IMR-90 (cell line): ENCODE measurements around the gene LRP1B. TPM values are rescaled to one million over a fixed set of nuclear protein-coding genes. Genes with fewer than 3 reads are reported as not detected.

Experiments
- ATAC-seq: fragments of 200-7000 bp; cut with Tn5 transposase; 2 replicates; pipeline ENCODE4 v1.9.1; 2020; ENCODE audit warnings: low read depth, mild to moderate bottlenecking, moderate library complexity
- BruUV-seq: library from RNA; stranded (reverse); fragments of 400-500 nt; replicated peaks from 2 replicates; lab custom pipeline; 2021; lab: Mats Ljungman, UMichigan
- CTCF ChIA-PET: fragments of 300-600 bp; formaldehyde crosslinking; extraction: SDS; loops from one replicate; lab custom pipeline; 2021; ENCODE audit warnings: antibody characterized with exemption; lab: Yijun Ruan, JAX
- POLR2A ChIA-PET: fragments of 300-600 bp; sonication (Branson Sonifier 250); formaldehyde crosslinking; loops from one replicate; lab custom pipeline; 2022; ENCODE audit warnings: antibody characterized with exemption; ENCODE audit not compliant: unreplicated experiment; lab: Charles Lee
- DNase-seq: peaks from one replicate; pipeline ENCODE4 v3.0.0; 2013
- H2AFZ ChIP-seq: replicated peaks from 2 replicates; pipeline ENCODE3; 2013; ENCODE audit warnings: low read length, mild to moderate bottlenecking; ENCODE audit not compliant: poor library complexity
- H2AK5ac ChIP-seq: 2 replicates; pipeline ENCODE4 v1.6.1; 2013; ENCODE audit warnings: low read depth, low read length, inconsistent platforms
- H2AK9ac ChIP-seq: replicated peaks from 2 replicates; pipeline ENCODE3; 2013; ENCODE audit warnings: mild to moderate bottlenecking, low read depth, low read length, moderate library complexity; ENCODE audit not compliant: poor library complexity
- H2BK120ac ChIP-seq: 2 replicates; pipeline ENCODE4 v1.6.1; 2013; ENCODE audit warnings: low read depth, low read length, inconsistent platforms
- H2BK15ac ChIP-seq: 3 replicates; pipeline ENCODE4 v1.6.1; 2013; ENCODE audit warnings: low read depth, low read length, inconsistent platforms
- H2BK20ac ChIP-seq: 2 replicates; pipeline ENCODE4 v1.6.1; 2013; ENCODE audit warnings: low read depth, mild to moderate bottlenecking, inconsistent platforms, low read length, moderate library complexity
- H2BK5ac ChIP-seq: 2 replicates; pipeline ENCODE4 v1.6.1; 2013; ENCODE audit warnings: mild to moderate bottlenecking, low read depth, low read length, inconsistent platforms; ENCODE audit not compliant: poor library complexity, severe bottlenecking
- H3K14ac ChIP-seq: replicated peaks from 2 replicates; pipeline ENCODE4 v1.6.1; 2013; ENCODE audit warnings: low read depth, low read length, inconsistent platforms
- H3K18ac ChIP-seq: 2 replicates; pipeline ENCODE4 v1.6.1; 2013; ENCODE audit warnings: low read depth, low read length, control low read depth
- H3K23ac ChIP-seq: 2 replicates; pipeline ENCODE4 v1.6.1; 2013; ENCODE audit warnings: low read depth, low read length, inconsistent platforms
- H3K27ac ChIP-seq: 2 replicates; pipeline ENCODE4 v1.5.1; 2013; ENCODE audit warnings: mild to moderate bottlenecking, control low read depth, low read length; ENCODE audit not compliant: insufficient read depth
- H3K27me3 ChIP-seq: 2 replicates; pipeline ENCODE4 v1.6.1; 2013; ENCODE audit warnings: low read length; ENCODE audit not compliant: control insufficient read depth, insufficient read depth
- H3K36me3 ChIP-seq: 2 replicates; pipeline ENCODE4 v1.6.1; 2013; ENCODE audit warnings: low read length, mixed read lengths; ENCODE audit not compliant: control insufficient read depth, insufficient read depth
- H3K4ac ChIP-seq: 2 replicates; pipeline ENCODE4 v1.6.1; 2013; ENCODE audit warnings: low read depth, low read length, inconsistent platforms
- H3K4me1 ChIP-seq: 2 replicates; pipeline ENCODE4 v1.6.1; 2013; ENCODE audit warnings: low read length, mixed read lengths; ENCODE audit not compliant: control insufficient read depth, insufficient read depth
- H3K4me2 ChIP-seq: 2 replicates; pipeline ENCODE4 v1.6.1; 2013; ENCODE audit warnings: low read depth, mild to moderate bottlenecking, control low read depth, low read length, moderate library complexity
- H3K4me3 ChIP-seq: 2 replicates; pipeline ENCODE4 v1.5.1; 2013; ENCODE audit warnings: low read depth, mild to moderate bottlenecking, control low read depth, low read length, moderate library complexity; ENCODE audit not compliant: insufficient read depth
- H3K56ac ChIP-seq: 2 replicates; pipeline ENCODE4 v1.6.1; 2013; ENCODE audit warnings: low read length, inconsistent platforms; ENCODE audit not compliant: insufficient read depth; ENCODE audit errors: extremely low read depth
- H3K79me1 ChIP-seq, 2 experiments: 2 replicates each; pipeline ENCODE4 v1.6.1; 2013; ENCODE audit warnings: low read length in 2 of 2, inconsistent platforms in 1 of 2, low read depth in 1 of 2
- H3K9ac ChIP-seq: 2 replicates; pipeline ENCODE4 v1.6.1; 2013; ENCODE audit warnings: low read depth, low read length, control low read depth
- H3K9me1 ChIP-seq: 2 replicates; pipeline ENCODE4 v1.6.1; 2013; ENCODE audit warnings: low read length, inconsistent platforms; ENCODE audit not compliant: insufficient read depth
- H3K9me3 ChIP-seq: 2 replicates; pipeline ENCODE4 v1.6.1; 2013; ENCODE audit warnings: low read length; ENCODE audit not compliant: control insufficient read depth, insufficient read depth
- H4K20me1 ChIP-seq: 2 replicates; pipeline ENCODE4 v1.6.1; 2013; ENCODE audit warnings: low read length, inconsistent platforms; ENCODE audit not compliant: insufficient read depth
- H4K5ac ChIP-seq: 2 replicates; pipeline ENCODE4 v1.6.1; 2013; ENCODE audit warnings: mild to moderate bottlenecking, low read depth, low read length, control low read depth
- H4K8ac ChIP-seq, 2 experiments: 2 replicates each; pipeline ENCODE4 v1.6.1; 2013; ENCODE audit warnings: low read depth in 2 of 2, low read length in 2 of 2, control low read depth in 1 of 2, inconsistent platforms in 1 of 2
- H4K91ac ChIP-seq: 2 replicates; pipeline ENCODE4 v1.6.1; 2013; ENCODE audit warnings: low read depth, low read length, inconsistent platforms; ENCODE audit not compliant: insufficient read depth
- BHLHE40 ChIP-seq: fragments of 150-350 bp; IDR thresholded peaks from 2 replicates; pipeline ENCODE4 v1.6.1; 2016; ENCODE audit warnings: mild to moderate bottlenecking, low read depth, low read length
- CEBPB ChIP-seq: IDR thresholded peaks from 2 replicates; pipeline ENCODE4 v1.6.1; 2012; ENCODE audit warnings: low read depth, low read length, improper control_type of control experiment
- FOS ChIP-seq: fragments of 150-350 bp; IDR thresholded peaks from 2 replicates; pipeline ENCODE4 v1.6.1; 2016; ENCODE audit warnings: low read depth, low read length
- MAFK ChIP-seq: IDR thresholded peaks from 2 replicates; pipeline ENCODE4 v1.6.1; 2012; ENCODE audit warnings: low read depth, low read length, improper control_type of control experiment
- MAZ ChIP-seq: IDR thresholded peaks from 2 replicates; pipeline ENCODE4 v1.6.1; 2012; ENCODE audit warnings: low read depth, mild to moderate bottlenecking, low read length, improper control_type of control experiment, moderate library complexity, borderline replicate concordance
- NFE2L2 ChIP-seq: fragments of 150-350 bp; IDR thresholded peaks from 2 replicates; pipeline ENCODE4 v1.6.1; 2016; ENCODE audit warnings: low read depth, mild to moderate bottlenecking, low read length
- POLR2A ChIP-seq: IDR thresholded peaks from 2 replicates; pipeline ENCODE4 v1.6.1; 2012; ENCODE audit warnings: mild to moderate bottlenecking, low read depth, low read length
- RCOR1 ChIP-seq: IDR thresholded peaks from 2 replicates; pipeline ENCODE4 v1.6.1; 2012; ENCODE audit warnings: mild to moderate bottlenecking, low read length, improper control_type of control experiment; ENCODE audit not compliant: insufficient replicate concordance
- RFX5 ChIP-seq: IDR thresholded peaks from 2 replicates; pipeline ENCODE4 v1.8.0; 2012; ENCODE audit warnings: low read depth, mild to moderate bottlenecking, low read length, moderate library complexity
- WGBS, 2 experiments: methylation state at CpG; one replicate each; pipeline versions ENCODE4 v1.1.5 to v1.1.7; 2013; ENCODE audit warnings: missing lambda C conversion rate in 2 of 2; ENCODE audit not compliant: insufficient read length in 1 of 2; ENCODE audit errors: extremely low coverage in 2 of 2; 5-methylcytosine and 5-hydroxymethylcytosine counted together
- dilution Hi-C: fragments of 300-500 bp; cut with HindIII; formaldehyde crosslinking; loops from one replicate; pipeline ENCODE4 v1.14.3; 2018; ENCODE audit warnings: low sequenced_read_pairs; ENCODE audit not compliant: unreplicated experiment
- in situ Hi-C: fragments of 300-500 bp; cut with MboI; formaldehyde crosslinking; loops from 3 replicates; pipeline ENCODE4 v1.14.3; 2019; ENCODE audit warnings: low sequenced_read_pairs, inconsistent platforms, mixed read lengths
- intact Hi-C: fragments of 100-400 bp; cut with micrococcal nuclease; formaldehyde crosslinking; loops from 2 replicates; pipeline ENCODE4 v1.10.0; 2022
- polyA plus RNA-seq, 3 experiments: library from polyadenylated mRNA; depleted of rRNA; stranded (reverse); fragments of >200 nt; gene quantifications; 2 replicates each; pipeline ENCODE4 v1.2.3, GENCODE V29; 2012; ENCODE audit warnings: low replicate concordance in 1 of 3
- total RNA-seq: library from RNA; depleted of rRNA; stranded (reverse); fragments of >200 nt; gene quantifications from 2 replicates; pipeline ENCODE4 v1.2.3, GENCODE V29; 2012
- TF ChIP-seq, protein P1 (sequence below): conservative IDR thresholded peaks from 2 replicates; pipeline ENCODE4 v1.5.1; 2012; ENCODE audit warnings: mild to moderate bottlenecking, low read depth, low read length, improper control_type of control experiment

The LRP1B gene
- total and polyA plus RNA-seq, 2 of the 4 experiments (the other 2 are of a cell fraction) = under 0.01 to 0.02 TPM

GRCh38 chr2:140604788-140605187 lies 1526.0 kb downstream of the LRP1B start:
- Histone ChIP-seq H4K20me1 (no peaks in the 10 kb centered on the region), H3K14ac (no peak overlapping the region), H2AK5ac (no peak overlapping the region), H4K91ac (no peak overlapping the region), H3K4me3 (no peak overlapping the region), H3K4me2 (no peak overlapping the region), H3K18ac (no peak overlapping the region), H4K5ac (no peak overlapping the region), H3K27me3 (no peaks in the 10 kb centered on the region), H3K79me1 (no peaks in the 10 kb centered on the region), H3K4ac (no peak overlapping the region), H2AFZ (no peak overlapping the region), H3K27ac (no peak overlapping the region), H2BK120ac (no peak overlapping the region), H3K9me3 (no peaks in the 10 kb centered on the region), H2AK9ac (no peak overlapping the region), H4K8ac (no peak overlapping the region), H2BK5ac (no peak overlapping the region), H3K36me3 (no peaks in the 10 kb centered on the region), H3K9ac (no peak overlapping the region), H2BK15ac (no peak overlapping the region), H3K56ac (no peak overlapping the region), H3K9me1 (no peaks in the 10 kb centered on the region), H3K4me1 (no peaks in the 10 kb centered on the region), H2BK20ac (no peak overlapping the region), H3K23ac (no peak overlapping the region)
- in situ Hi-C loops = no loop called here
- intact Hi-C loops = loop anchor here (5.0 kb wide), 1 partner anchor 827 kb away; no protein-coding TSS in a partner anchor
- no CpG with 5 or more reads among the region's 3 CpGs for WGBS, 2 experiments
- BruUV-seq = no TSS peak
- ATAC-seq (no peak), DNase-seq (no peak)
- ChIA-PET CTCF (no interaction called here), POLR2A (no interaction called here)
- TF ChIP-seq RCOR1 (no peak), NFE2L2 (no peak), MAZ (no peak), CEBPB (no peak), RFX5 (no peak), POLR2A (no peak), FOS (no peak), MAFK (no peak), BHLHE40 (no peak)
- TF ChIP-seq, protein P1, sequence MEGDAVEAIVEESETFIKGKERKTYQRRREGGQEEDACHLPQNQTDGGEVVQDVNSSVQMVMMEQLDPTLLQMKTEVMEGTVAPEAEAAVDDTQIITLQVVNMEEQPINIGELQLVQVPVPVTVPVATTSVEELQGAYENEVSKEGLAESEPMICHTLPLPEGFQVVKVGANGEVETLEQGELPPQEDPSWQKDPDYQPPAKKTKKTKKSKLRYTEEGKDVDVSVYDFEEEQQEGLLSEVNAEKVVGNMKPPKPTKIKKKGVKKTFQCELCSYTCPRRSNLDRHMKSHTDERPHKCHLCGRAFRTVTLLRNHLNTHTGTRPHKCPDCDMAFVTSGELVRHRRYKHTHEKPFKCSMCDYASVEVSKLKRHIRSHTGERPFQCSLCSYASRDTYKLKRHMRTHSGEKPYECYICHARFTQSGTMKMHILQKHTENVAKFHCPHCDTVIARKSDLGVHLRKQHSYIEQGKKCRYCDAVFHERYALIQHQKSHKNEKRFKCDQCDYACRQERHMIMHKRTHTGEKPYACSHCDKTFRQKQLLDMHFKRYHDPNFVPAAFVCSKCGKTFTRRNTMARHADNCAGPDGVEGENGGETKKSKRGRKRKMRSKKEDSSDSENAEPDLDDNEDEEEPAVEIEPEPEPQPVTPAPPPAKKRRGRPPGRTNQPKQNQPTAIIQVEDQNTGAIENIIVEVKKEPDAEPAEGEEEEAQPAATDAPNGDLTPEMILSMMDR = no peak
- dilution Hi-C loops = no loop called here
